ENCODE data around the gene SYT1. TPM values are rescaled to one million over a fixed set of nuclear protein-coding genes. Genes with fewer than 3 reads are reported as not detected.

SYT1 gene
- total RNA-seq, 1 experiment from 2014 or later: 15.8 TPM

- H3K9ac ChIP-seq (ENCODE audit: extremely low read depth, insufficient read length, low read length): no peak overlapping the region
- no peak overlapping the region for H3K4ac ChIP-seq (ENCODE audit: low read depth, low read length)
- WGBS (ENCODE audit: extremely low coverage, insufficient read length, low lambda C conversion rate): no CpG with 5 or more reads among the region's 2 CpGs
- no peaks in the 10 kb centered on the region for H3K23me2 ChIP-seq (ENCODE audit: insufficient read length, low read depth, low read length, poor library complexity, severe bottlenecking)
- H2BK15ac ChIP-seq (ENCODE audit: low read depth, low read length): no peak overlapping the region
- no peaks in the 10 kb centered on the region for H3K9me3 ChIP-seq (ENCODE audit: control insufficient read depth, low read depth, low read length)
- no peak overlapping the region for H3K18ac ChIP-seq (ENCODE audit: insufficient read length, low read depth, low read length)
- H3K4me2 ChIP-seq (ENCODE audit: insufficient read depth, insufficient read length, low read length): no peak overlapping the region
- no peak for DNase-seq
- no peaks in the 10 kb centered on the region for H3K79me1 ChIP-seq (ENCODE audit: insufficient read depth, low read depth, low read length, poor library complexity, severe bottlenecking)
- no peak overlapping the region for H2BK12ac ChIP-seq (ENCODE audit: insufficient read length, low read depth, low read length)
- no peak overlapping the region for H3T11ph ChIP-seq (ENCODE audit: low read length)
- no peak overlapping the region for H2BK20ac ChIP-seq (ENCODE audit: low read depth, low read length, poor library complexity, severe bottlenecking)
- no peak overlapping the region for H2BK5ac ChIP-seq (ENCODE audit: insufficient read length, low read length)
- H4K20me1 ChIP-seq (ENCODE audit: control insufficient read depth, insufficient read depth, insufficient read length): no peaks in the 10 kb centered on the region
- Mint-ChIP-seq H3K36me3 (ENCODE audit: insufficient read depth in 1 of 3, low read depth in 3 of 3) (peaks cover 0 to 8% (median 3%) of the 10 kb centered on the region in 3 experiments; a peak in 3 of 7 replicates), H3K4me3 (no peak overlapping the region), H3K9me3 (peaks cover 3% of the 10 kb centered on the region in 2 experiments; a peak in 2 of 5 replicates), H3K27me3 (ENCODE audit: low read depth) (no peaks in the 10 kb centered on the region), H3K27ac (no peak overlapping the region), H3K4me1 (peaks cover 0 to 2% of the 10 kb centered on the region in 2 experiments; a peak in 1 of 4 replicates)
- no peak overlapping the region for H3K27ac ChIP-seq (ENCODE audit: insufficient read length, low read depth, low read length)
- H2AFZ ChIP-seq (ENCODE audit: low read length): no peak overlapping the region
- no peak overlapping the region for H4K91ac ChIP-seq (ENCODE audit: insufficient read length, low read depth, low read length)
- no peak overlapping the region for H4K8ac ChIP-seq (replicated peaks; ENCODE audit: insufficient read length, low read depth, low read length)
- no peaks in the 10 kb centered on the region; the same call in 1 of the 2 replicates for H3K4me1 ChIP-seq (ENCODE audit: insufficient read depth, low read length)
- no peak for TF ChIP-seq CTCF (conservative IDR thresholded peaks at IDR 0.05)
- H3K79me2 ChIP-seq (ENCODE audit: insufficient read depth, low read length): no peaks in the 10 kb centered on the region
- no peaks in the 10 kb centered on the region for H3K27me3 ChIP-seq (ENCODE audit: insufficient read depth, low read length)
- H2BK120ac ChIP-seq (ENCODE audit: low read depth, low read length, poor library complexity, severe bottlenecking): no peak overlapping the region
- no peak overlapping the region for H3K56ac ChIP-seq (ENCODE audit: insufficient read length, low read depth, low read length)
- H3K14ac ChIP-seq (ENCODE audit: insufficient read depth, low read length): no peak overlapping the region
- H3K23ac ChIP-seq (ENCODE audit: insufficient read length, low read depth, low read length): no peak overlapping the region
- H4K5ac ChIP-seq (ENCODE audit: insufficient read length, low read depth, low read length): no peak overlapping the region
- H2AK5ac ChIP-seq (ENCODE audit: insufficient read length, low read length): no peak overlapping the region
These were observed 300.3 kb downstream of the SYT1 start for GRCh38 chr12:79164890-79165289.

Measured in H9 (cell line).